ENCODE results near the gene HSFX1.
"Not testable (repeated sequence)": the region's sequence is repeated elsewhere in the genome, so short reads cannot be mapped to it uniquely, and the experiment has no call there.

GRCh38 chrX:149758715-149759078 lies 15.2 kb upstream of the HSFX1 start:
- not testable (repeated sequence) for TF ChIP-seq CTCF (IDR thresholded peaks at IDR 0.05; ENCODE audit: low read length); EZH2 (IDR thresholded peaks at IDR 0.05; ENCODE audit: borderline replicate concordance, low read length)

Measured in OCI-LY1 (cell line).